SJSA1 (cell line): ENCODE results near the gene TALDO1. TPM values are rescaled to one million over a fixed set of nuclear protein-coding genes. Genes with fewer than 3 reads are reported as not detected.
"Not testable (repeated sequence)": the region's sequence is repeated elsewhere in the genome, so short reads cannot be mapped to it uniquely, and the experiment has no call there.

ENCODE experiments used
- DNase-seq, 2 experiments: peaks; one replicate each; pipeline ENCODE4 v3.0.0-alpha.2; 2015 to 2020; ENCODE audit warnings: low spot score in 2 of 2, low read depth in 1 of 2
- H3K27ac ChIP-seq: fragments of 250-450 bp; sonication (Bioruptor Pico); 2 replicates; pipeline ENCODE4 v1.5.1; 2020; ENCODE audit warnings: mild to moderate bottlenecking, moderate library complexity
- H3K27me3 ChIP-seq: fragments of 250-450 bp; sonication (Bioruptor Pico); replicated peaks from 2 replicates; pipeline ENCODE4 v1.5.1; 2020; ENCODE audit warnings: mild to moderate bottlenecking, moderate library complexity
- H3K36me3 ChIP-seq: fragments of 250-450 bp; sonication (Bioruptor Pico); 2 replicates; pipeline ENCODE4 v1.5.1; 2020; ENCODE audit warnings: mild to moderate bottlenecking
- H3K4me1 ChIP-seq: fragments of 250-450 bp; sonication (Bioruptor Pico); replicated peaks from 2 replicates; pipeline ENCODE4 v1.6.1; 2021; ENCODE audit warnings: mild to moderate bottlenecking
- H3K4me3 ChIP-seq: fragments of 250-450 bp; sonication (Bioruptor Pico); 2 replicates; pipeline ENCODE4 v1.5.1; 2020; ENCODE audit warnings: mild to moderate bottlenecking
- H3K9me3 ChIP-seq: fragments of 250-450 bp; sonication (Bioruptor Pico); replicated peaks from 2 replicates; pipeline ENCODE4 v1.5.1; 2020; ENCODE audit warnings: mild to moderate bottlenecking
- total RNA-seq: library from RNA; depleted of rRNA; stranded (reverse); fragments of >200 nt; shearing (Covaris generic); gene quantifications from 2 replicates; pipeline ENCODE4 v1.2.3, GENCODE V29; 2014

The TALDO1 gene
- total RNA-seq, 1 experiment from 2014 or later, result 159 TPM

DNA sequence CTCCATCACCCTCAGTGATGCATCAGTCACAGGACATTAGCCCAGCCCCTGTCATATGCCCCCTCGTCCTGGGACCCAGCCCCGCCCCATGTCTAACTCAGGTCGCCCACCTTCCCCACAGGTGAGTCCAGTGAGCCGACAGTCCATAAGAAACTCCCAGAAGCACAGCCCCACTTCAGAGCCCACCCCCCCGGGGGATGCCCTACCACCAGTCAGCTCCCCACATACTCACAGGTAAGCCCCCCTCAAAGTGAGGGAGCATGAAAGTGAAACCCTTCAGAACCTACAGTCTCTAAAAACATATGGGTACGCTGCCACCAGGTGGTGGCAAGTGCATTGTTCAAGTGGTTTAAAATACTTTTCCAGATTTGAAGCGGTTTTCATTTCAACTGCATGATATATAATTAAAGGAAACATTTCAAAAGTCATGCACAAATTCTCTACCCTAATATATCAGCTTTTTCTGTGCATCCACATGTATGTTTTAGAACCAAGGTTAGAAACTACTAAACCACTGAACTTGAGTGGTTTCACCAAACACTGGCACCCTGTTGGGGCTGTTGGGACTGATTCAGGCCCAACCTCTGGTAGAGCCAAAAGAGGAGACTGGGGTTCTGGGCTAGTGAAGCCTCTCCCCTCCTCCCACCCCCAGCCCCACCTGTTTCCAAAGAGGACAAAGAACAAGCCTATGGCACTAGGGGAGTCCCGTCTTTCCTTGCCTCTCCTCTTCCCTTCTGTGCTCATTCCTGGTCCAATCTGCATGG, 24.0 kb upstream of the TALDO1 start:
- Histone ChIP-seq H3K9me3 (no peaks in the 10 kb centered on the region), H3K4me3 (no peak overlapping the region), H3K27me3 (peaks cover 27% of the 10 kb centered on the region), H3K4me1 (no peaks in the 10 kb centered on the region), H3K27ac (no peak overlapping the region), H3K36me3 (no peaks in the 10 kb centered on the region)
- no peak for DNase-seq

DNA sequence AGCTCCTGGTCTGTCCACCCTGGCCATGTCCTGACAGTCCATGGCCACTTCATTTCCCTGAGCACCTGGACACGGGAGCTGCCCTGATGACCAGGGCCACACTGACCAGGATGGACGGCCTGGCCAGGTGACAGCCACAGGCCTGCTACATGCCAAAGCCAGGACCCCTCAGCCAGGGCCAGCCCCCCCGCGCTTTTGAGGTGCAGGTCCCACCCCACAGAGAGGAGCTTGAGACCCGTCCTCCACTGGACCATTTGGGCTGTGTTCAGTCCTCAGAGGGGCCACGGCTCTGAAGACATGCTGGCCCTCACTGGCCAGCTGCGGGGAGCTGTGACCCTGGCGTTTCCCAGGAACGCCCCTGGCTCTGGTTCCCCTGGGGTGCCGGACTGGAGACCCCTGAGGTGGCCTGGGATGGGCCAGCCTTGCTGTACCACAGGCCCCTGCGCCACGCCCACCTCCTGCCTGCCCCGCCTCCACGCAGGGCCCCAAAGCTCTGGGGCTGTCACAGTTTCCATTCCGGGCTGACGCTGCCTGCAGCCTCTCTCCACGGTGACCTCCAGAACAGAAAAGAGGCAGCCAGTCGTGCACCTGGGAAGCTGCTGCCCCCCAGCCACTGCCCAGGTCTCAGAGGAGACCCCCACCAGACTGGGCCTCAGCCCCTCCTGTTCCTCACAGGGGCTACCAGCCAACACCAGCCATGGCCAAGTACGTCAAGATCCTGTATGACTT, 23.1 kb upstream of the TALDO1 start:
- Histone ChIP-seq H3K27ac (no peak overlapping the region), H3K27me3 (peaks cover 24% of the 10 kb centered on the region), H3K4me3 (no peak overlapping the region), H3K9me3 (no peaks in the 10 kb centered on the region), H3K4me1 (no peaks in the 10 kb centered on the region), H3K36me3 (no peaks in the 10 kb centered on the region)
- DNase-seq, result no peak

DNA sequence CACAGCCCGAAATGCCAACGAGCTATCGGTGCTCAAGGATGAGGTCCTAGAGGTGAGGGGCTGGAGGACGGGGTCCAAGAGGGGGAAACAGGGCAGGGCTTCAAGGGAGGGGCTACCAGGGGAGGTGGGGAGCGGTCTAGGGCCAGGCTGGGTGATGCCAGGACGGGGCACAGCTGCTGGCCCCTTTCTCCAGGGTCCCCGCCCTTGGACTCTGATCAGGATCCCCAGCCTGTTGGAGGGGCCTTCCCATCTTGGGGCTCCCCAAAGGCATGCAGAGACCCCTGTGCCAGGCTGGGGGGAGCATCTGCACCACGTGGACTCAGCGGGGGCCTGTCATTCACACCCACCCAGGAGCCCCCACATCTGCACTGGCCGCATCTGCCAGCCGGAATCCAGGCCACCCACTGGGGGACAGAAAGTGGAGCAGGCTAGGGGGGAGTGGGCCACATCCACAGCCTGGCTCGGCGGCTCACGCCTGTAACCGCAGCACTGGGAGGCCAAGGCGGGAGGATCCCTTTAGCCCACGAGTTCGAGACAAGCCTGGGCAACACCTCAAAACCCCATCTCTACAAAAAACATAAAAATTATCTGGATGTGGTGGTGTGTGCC, 22.4 kb upstream of the TALDO1 start:
- no peak overlapping the region for H3K4me3 ChIP-seq
- no peaks in the 10 kb centered on the region for H3K4me1 ChIP-seq
- no peaks in the 10 kb centered on the region for H3K9me3 ChIP-seq
- no peak for DNase-seq
- peaks cover 17% of the 10 kb centered on the region for H3K27me3 ChIP-seq
- H3K36me3 ChIP-seq, result no peaks in the 10 kb centered on the region
- no peak overlapping the region for H3K27ac ChIP-seq

DNA sequence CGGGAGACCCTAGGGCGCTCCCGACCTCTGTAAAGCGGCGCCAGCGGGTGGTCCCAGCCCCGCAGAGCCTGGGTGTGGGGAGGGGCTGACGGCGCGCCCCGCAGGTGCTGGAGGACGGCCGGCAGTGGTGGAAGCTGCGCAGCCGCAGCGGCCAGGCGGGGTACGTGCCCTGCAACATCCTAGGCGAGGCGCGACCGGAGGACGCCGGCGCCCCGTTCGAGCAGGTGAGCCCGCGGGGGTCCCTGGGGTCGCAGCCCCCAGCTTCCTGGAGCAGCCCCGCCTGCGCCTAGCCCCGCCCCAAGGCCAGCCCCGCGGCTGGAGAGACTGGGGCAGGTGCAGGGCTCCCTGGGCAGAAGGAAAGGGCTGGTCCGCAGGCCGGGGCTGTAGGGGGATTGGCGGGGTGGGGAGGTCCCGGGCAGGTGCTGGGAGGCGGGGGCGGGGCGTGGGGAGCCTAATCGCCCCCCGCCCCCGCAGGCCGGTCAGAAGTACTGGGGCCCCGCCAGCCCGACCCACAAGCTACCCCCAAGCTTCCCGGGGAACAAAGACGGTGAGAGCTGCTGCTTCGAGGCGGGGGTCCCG, 21.6 kb upstream of the TALDO1 start:
- no peaks in the 10 kb centered on the region for H3K9me3 ChIP-seq

DNA sequence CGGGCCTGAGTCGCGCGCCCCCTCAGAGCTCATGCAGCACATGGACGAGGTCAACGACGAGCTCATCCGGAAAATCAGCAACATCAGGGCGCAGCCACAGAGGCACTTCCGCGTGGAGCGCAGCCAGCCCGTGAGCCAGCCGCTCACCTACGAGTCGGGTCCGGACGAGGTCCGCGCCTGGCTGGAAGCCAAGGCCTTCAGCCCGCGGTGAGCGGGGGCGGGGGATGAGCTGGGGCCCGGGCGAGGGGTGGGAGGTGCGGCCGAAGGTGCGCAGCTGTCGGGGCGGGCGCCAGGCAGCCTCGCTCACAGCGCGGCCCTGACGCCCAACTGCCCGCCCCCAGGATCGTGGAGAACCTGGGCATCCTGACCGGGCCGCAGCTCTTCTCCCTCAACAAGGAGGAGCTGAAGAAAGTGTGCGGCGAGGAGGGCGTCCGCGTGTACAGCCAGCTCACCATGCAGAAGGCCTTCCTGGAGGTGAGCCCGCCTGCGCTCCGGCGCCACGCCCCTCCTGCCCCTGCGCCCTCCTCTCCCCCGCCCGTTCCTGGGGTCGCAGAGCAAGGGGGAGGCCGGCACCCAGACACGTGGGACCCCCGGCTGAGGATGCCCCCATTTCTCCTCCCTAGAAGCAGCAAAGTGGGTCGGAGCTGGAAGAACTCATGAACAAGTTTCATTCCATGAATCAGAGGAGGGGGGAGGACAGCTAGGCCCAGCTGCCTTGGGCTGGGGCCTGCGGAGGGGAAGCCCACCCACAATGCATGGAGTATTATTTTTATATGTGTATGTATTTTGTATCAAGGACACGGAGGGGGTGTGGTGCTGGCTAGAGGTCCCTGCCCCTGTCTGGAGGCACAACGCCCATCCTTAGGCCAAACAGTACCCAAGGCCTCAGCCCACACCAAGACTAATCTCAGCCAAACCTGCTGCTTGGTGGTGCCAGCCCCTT, 20.7 kb upstream of the TALDO1 start:
- no peak for DNase-seq
- Histone ChIP-seq H3K4me3 (no peak overlapping the region), H3K36me3 (no peaks in the 10 kb centered on the region), H3K4me1 (no peaks in the 10 kb centered on the region), H3K9me3 (no peaks in the 10 kb centered on the region), H3K27ac (no peak overlapping the region), H3K27me3 (peaks cover 2% of the 10 kb centered on the region)

More for the DNA sequence above, 21.6 kb upstream of the TALDO1 start:
- Histone ChIP-seq H3K27ac (no peak overlapping the region), H3K4me3 (no peak overlapping the region), H3K27me3 (peaks cover 9% of the 10 kb centered on the region), H3K36me3 (no peaks in the 10 kb centered on the region), H3K4me1 (no peaks in the 10 kb centered on the region)
- DNase-seq, result no peak

DNA sequence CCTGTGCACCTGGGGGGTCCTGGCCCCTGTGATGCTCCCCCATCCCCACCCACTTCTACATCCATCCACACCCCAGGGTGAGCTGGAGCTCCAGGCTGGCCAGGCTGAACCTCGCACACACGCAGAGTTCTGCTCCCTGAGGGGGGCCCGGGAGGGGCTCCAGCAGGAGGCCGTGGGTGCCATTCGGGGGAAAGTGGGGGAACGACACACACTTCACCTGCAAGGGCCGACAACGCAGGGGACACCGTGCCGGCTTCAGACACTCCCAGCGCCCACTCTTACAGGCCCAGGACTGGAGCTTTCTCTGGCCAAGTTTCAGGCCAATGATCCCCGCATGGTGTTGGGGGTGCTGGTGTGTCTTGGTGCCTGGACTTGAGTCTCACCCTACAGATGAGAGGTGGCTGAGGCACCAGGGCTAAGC, 20.0 kb upstream of the TALDO1 start:
- Histone ChIP-seq H3K27me3 (no peaks in the 10 kb centered on the region; the same call in 1 of the 2 replicates), H3K9me3 (no peaks in the 10 kb centered on the region), H3K36me3 (no peaks in the 10 kb centered on the region), H3K27ac (no peak overlapping the region), H3K4me1 (no peaks in the 10 kb centered on the region), H3K4me3 (no peak overlapping the region)
- DNase-seq, result no peak

DNA sequence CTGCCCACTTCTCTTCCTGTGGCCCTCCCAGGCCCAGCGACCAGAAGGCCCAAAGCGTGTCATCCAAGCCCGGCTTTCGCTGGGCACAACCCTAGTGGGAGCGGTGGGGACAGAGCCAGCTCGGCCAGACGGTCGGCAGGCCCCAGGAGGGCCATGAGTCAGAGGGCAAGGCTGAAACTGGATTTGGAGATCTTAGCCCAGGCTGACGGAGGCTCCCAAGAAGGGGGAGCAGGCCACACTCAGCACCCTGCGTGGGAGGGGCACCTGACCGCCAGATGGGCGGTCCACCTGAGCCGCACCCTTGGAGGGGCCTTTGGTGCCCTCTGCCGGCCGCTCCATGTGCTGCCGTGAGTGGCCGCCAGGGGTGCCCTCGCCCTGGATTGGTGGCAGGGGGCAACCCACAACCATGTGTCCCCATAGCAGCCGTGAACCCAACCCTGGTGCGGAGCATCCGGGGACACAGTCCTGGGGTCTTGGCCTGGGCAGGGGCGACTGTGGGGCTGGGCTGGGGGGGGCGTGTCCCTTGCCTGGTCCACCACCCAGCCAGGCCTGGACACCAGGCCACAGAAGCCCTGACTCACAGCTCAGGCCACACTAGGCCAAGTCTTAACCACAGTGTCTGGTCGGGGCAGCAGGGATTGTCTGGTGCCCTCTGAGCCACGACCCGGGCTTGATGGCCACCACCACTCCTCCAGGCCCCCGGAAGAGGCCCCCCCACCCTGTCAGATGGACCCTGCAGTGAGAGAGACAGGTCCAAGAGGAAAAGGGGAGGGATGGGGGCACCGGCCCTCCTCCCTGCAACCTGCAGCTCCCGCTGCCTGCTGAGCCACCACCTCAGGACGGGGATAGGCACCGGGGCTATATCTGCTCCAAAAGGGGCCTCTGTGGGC, 19.2 kb upstream of the TALDO1 start:
- Histone ChIP-seq H3K36me3 (no peaks in the 10 kb centered on the region), H3K4me3 (no peak overlapping the region), H3K27me3 (no peaks in the 10 kb centered on the region; the same call in 1 of the 2 replicates), H3K27ac (no peak overlapping the region), H3K4me1 (no peaks in the 10 kb centered on the region), H3K9me3 (no peaks in the 10 kb centered on the region)
- peak; percentile 54 to 63 for DNase-seq

DNA sequence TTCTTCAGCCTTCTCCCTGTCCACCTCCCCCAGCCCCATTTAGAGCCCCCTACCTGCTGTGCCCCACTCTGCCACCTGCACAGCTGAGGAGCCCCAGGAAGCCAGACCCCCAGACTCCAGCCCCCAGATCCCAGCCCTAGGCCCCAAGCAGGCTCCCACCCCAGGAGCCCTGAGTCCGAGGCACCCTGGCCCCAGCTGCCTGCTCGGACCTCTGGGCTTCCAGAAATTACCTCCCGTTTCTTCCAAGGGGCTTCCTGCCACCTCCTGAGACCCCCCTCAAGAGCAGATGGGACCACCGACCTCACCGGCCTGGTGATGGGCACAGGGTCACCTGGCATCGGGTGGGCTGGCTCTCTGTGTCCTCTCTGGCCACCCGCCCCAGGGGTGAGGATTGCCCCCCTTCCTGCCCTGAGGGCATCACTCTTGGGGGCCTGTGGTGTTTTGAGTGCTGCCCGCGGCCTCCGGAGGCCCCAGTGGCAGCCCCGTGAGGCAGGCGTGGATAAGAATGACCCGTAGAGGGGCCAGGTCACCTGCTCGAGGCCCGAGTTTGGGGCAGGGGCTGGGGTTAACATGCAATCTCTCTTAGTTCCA, 18.3 kb upstream of the TALDO1 start:
- Histone ChIP-seq H3K36me3 (no peaks in the 10 kb centered on the region), H3K27me3 (no peaks in the 10 kb centered on the region; the same call in 1 of the 2 replicates), H3K4me1 (no peaks in the 10 kb centered on the region), H3K4me3 (no peak overlapping the region), H3K9me3 (no peaks in the 10 kb centered on the region), H3K27ac (no peak overlapping the region)
- DNase-seq, result no peak

DNA sequence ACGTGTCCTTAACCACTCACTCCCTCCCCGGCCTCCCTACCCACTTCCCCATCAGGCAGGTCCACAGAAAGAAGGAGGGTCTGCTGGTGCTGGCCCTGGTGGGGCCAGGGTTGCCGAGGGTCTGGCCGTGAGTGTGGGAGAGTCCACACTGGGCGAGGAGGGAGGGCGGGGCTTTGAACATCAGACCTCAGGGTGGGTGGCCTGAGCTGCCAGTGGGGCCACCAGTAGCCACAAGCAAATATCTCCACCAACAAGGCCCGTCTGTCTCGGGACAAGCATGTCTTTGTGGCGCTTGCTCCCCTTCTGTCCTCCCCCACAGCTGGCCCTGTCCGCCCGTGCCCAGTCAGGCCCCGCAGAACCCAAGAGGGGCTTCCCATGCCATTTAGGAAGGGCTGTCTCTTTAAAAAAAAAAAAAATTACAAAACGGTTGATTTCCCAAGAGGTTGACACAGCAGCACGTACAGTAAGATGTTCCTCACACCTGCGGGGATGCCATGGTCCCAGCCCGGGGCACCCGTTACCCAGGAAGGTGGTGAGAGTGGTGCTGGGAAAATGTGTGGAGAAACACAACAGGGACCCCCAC, 17.7 kb upstream of the TALDO1 start:
- no peaks in the 10 kb centered on the region for H3K9me3 ChIP-seq
- no peak overlapping the region for H3K4me3 ChIP-seq
- no peak overlapping the region for H3K27ac ChIP-seq
- H3K4me1 ChIP-seq, result no peaks in the 10 kb centered on the region
- H3K27me3 ChIP-seq, result no peaks in the 10 kb centered on the region; the same call in 1 of the 2 replicates
- DNase-seq, result no peak
- H3K36me3 ChIP-seq, result no peaks in the 10 kb centered on the region

DNA sequence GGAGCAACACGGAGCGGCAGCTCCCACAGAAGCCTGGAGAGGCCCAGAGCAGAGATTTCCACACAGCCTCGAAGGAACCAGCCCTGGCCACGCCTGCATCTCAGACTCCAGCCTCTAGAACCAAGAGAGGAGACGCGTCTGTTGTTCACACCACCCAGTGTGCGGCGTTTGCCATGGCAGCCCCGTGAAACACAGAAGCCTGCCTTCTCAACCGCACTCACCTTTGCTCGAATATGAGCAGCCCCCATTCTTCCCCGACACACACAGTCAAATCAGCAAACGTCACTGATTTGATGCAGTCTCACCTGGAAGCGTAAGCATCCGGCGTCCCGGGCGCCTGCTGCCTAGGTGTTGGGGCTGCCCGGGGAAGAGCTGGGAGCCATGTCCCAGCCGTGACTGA, 14.2 kb upstream of the TALDO1 start:
- no peak overlapping the region for H3K27ac ChIP-seq
- H3K36me3 ChIP-seq, result no peaks in the 10 kb centered on the region
- no peaks in the 10 kb centered on the region for H3K4me1 ChIP-seq
- no peak overlapping the region for H3K4me3 ChIP-seq
- no peaks in the 10 kb centered on the region for H3K9me3 ChIP-seq
- no peaks in the 10 kb centered on the region for H3K27me3 ChIP-seq
- DNase-seq, result no peak

DNA sequence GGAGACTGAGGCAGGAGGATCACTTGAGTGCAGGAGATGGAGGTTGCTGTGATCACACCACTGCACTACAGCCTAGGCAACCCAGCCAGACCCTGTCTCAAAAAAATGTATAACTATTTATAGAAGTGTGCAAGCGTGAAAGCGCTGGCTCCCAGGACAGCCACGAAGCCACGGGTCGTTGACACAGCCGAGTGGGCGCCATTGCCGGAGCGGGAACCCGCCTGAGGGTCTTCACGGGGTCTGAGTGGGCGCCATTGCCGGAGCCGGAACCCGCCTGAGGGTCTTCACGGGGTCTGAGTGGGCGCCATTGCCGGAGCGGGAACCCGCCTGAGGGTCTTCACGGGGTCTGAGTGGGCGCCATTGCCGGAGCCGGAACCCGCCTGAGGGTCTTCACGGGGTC, 12.7 kb upstream of the TALDO1 start:
- H3K4me3 ChIP-seq, H3K4me1 ChIP-seq, H3K27ac ChIP-seq, H3K36me3 ChIP-seq, DNase-seq, H3K9me3 ChIP-seq, H3K27me3 ChIP-seq: not testable (repeated sequence)

DNA sequence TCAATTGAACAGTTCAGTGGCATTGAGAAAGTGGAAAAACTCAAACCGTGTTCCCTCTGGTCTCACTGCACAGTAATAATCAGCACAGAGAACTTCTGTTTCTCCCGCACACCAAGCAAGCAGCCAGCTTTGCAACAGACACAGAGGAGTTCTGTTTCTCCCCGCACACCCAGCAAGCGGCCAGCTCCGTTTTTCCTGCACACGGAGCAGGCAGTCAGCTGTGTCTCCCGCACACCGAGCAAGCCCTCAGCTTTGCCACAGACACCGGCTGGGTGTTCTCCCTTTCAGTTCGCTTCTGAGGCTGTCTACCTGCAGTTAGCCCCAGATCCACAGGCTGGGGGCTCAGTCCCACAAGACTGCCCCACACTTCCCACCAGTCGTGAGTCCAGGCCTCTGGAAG, 9.9 kb upstream of the TALDO1 start:
- DNase-seq, result no peak
- no peaks in the 10 kb centered on the region for H3K27me3 ChIP-seq
- H3K4me1 ChIP-seq, result no peaks in the 10 kb centered on the region
- no peak overlapping the region for H3K4me3 ChIP-seq
- no peaks in the 10 kb centered on the region for H3K9me3 ChIP-seq
- no peak overlapping the region for H3K27ac ChIP-seq
- H3K36me3 ChIP-seq, result no peaks in the 10 kb centered on the region
